Spinal cord (tissue), 4 donors: Measurements from ENCODE around the gene TUNAR. TPM values are rescaled to one million over a fixed set of nuclear protein-coding genes. Genes with fewer than 3 reads are reported as not detected.

Experiments used
- polyA plus RNA-seq, 2 donors: library from polyadenylated mRNA; unstranded; fragments of 120-200 nt; gene quantifications; one replicate each; pipeline ENCODE4 v1.2.1, GENCODE V29; 2013; ENCODE audit not compliant: insufficient read length in 2 of 2
- total RNA-seq, 2 donors: library from RNA; depleted of rRNA in 1 of 2; stranded (reverse); fragments of 120-200 nt in 1 of 2; fragments of >200 nt in 1 of 2; gene quantifications; one replicate each; pipeline versions ENCODE4 v1.2.3 to v1.2.4, GENCODE V29; 2013 to 2014

The TUNAR gene
- total and polyA plus RNA-seq, 4 donors, result 9.6 to 97.1 (median 65.0) TPM

Other genes starting within 250 kb of the TUNAR start
- gene TCL1B, start 190.4 kb upstream of the TUNAR start, total RNA-seq, result not detected
- not detected for gene TCL1B, start 190.4 kb upstream of the TUNAR start, polyA plus RNA-seq
- 1 to 10 TPM in 1 of 2 donors, under 1 TPM in 1; 0.11 to 2.2 TPM for gene TCL1A, start 162.7 kb upstream of the TUNAR start, total RNA-seq
- gene TCL1A, start 162.7 kb upstream of the TUNAR start, polyA plus RNA-seq, result under 1 TPM; 0.47 to 0.95 TPM
- 10 to 100 TPM; 33.3 to 60.5 TPM for gene C14orf132, start 162.5 kb downstream of the TUNAR start, total RNA-seq
- 100 to 1,000 TPM in 1 of 2 donors, 10 to 100 TPM in 1; 91.4 to 125 TPM for gene C14orf132, start 162.5 kb downstream of the TUNAR start, polyA plus RNA-seq